ENCODE results near the gene BHMT. TPM values are rescaled to one million over a fixed set of nuclear protein-coding genes. Genes with fewer than 3 reads are reported as not detected.

BHMT gene
- 1 to 10 TPM in 3 of 4 donors, under 1 TPM in 1; 0.83 to 4.8 (median 3.9) TPM for total RNA-seq

GRCh38 chr5:79111387-79111959 lies at the start of gene BHMT:
Gene BHMT, plus strand, starts transcription at chr5:79111809. Its CDS starts 77 bp downstream, at chr5:79111886.
- 58% methylated on average over 18 of the region's 32 CpGs for WGBS

GRCh38 chr5:79062436-79062835 lies 49.2 kb upstream of the BHMT start:
- Histone ChIP-seq H3K36me3 (peaks cover 0 to 5% (median 0%) of the 10 kb centered on the region in 4 donors), H3K27me3 (no peaks in the 10 kb centered on the region), H3K4me1 (no peaks in the 10 kb centered on the region), H3K9me3 (no peaks in the 10 kb centered on the region), H3K4me3 (no peak overlapping the region), H3K27ac (replicated peaks in 1 of 4) (no peak overlapping the region)
- WGBS, result 88% methylated on average over 3 of the region's 3 CpGs
- DNase-seq (ENCODE audit: extremely low spot score), result no peak
- TF ChIP-seq POLR2AphosphoS5 (IDR thresholded peaks at IDR 0.05) (no peak), EP300 (IDR thresholded peaks at IDR 0.05) (no peak), POLR2A (IDR thresholded peaks at IDR 0.05; ENCODE audit: low read depth) (no peak), CTCF (IDR thresholded peaks at IDR 0.05) (no peak)
- intact Hi-C loops (cut with DNase I), result no loop called here

More at GRCh38 chr5:79111387-79111959, at the start of gene BHMT:
- Histone ChIP-seq H3K9me3 (no peaks in the 10 kb centered on the region), H3K4me1 (peaks cover 0 to 29% (median 23%) of the 10 kb centered on the region in 4 donors), H3K27me3 (peaks cover 0 to 24% (median 13%) of the 10 kb centered on the region in 4 donors), H3K4me3 (peak within 1 kb of the TSS in 3 of 4 donors; percentile 11 to 26 (median 14)), H3K36me3 (no peaks in the 10 kb centered on the region), H3K27ac (replicated peaks in 1 of 4) (no peak within 1 kb of the TSS)
- no peak for TF ChIP-seq POLR2A (IDR thresholded peaks at IDR 0.05; ENCODE audit: low read depth)
- TF ChIP-seq POLR2AphosphoS5 (IDR thresholded peaks at IDR 0.05), result no peak
- no peak for TF ChIP-seq EP300 (IDR thresholded peaks at IDR 0.05)
- intact Hi-C loops (cut with DNase I), result no loop called here
- no peak for DNase-seq (ENCODE audit: extremely low spot score)

- H3K4me1 ChIP-seq, result peaks cover 0 to 33% (median 17%) of the 10 kb centered on the region in 4 donors
- H3K4me3 ChIP-seq, result peak within 1 kb of the TSS; percentile 56 to 68 (median 61)
- peak within 1 kb of the TSS; percentile 73 to 84 (median 78) for H3K27ac ChIP-seq (replicated peaks in 1 of 4)
- H3K36me3 ChIP-seq, result no peaks in the 10 kb centered on the region
- DNase-seq (ENCODE audit: extremely low spot score), result peak; percentile 50
- TF ChIP-seq POLR2AphosphoS5 (IDR thresholded peaks at IDR 0.05) (peak in 1 of 2 donors; percentile 7), CTCF (IDR thresholded peaks at IDR 0.05) (no peak)
- intact Hi-C loops (cut with DNase I), result no loop called here
- 43% methylated on average over 40 of the region's 79 CpGs for WGBS
- peaks cover 0 to 11% (median 0%) of the 10 kb centered on the region in 4 donors for H3K27me3 ChIP-seq
- peaks cover 0 to 10% (median 6%) of the 10 kb centered on the region in 4 donors for H3K9me3 ChIP-seq
Observed at GRCh38 chr5:79069488-79070349, 41.9 kb upstream of the BHMT start, which contains the start of the genes BHMT2 and DMGDH. Gene BHMT2, plus strand, starts transcription at chr5:79069767. Its CDS starts 16 bp downstream, at chr5:79069783. Gene DMGDH, minus strand, starts transcription at chr5:79069674. Its CDS starts 54 bp downstream, at chr5:79069620.

- Histone ChIP-seq H3K4me3 (peak overlapping the region; percentile 56 to 68 (median 61)), H3K4me1 (peaks cover 0 to 38% (median 18%) of the 10 kb centered on the region in 4 donors), H3K27me3 (peaks cover 0 to 11% (median 0%) of the 10 kb centered on the region in 4 donors), H3K36me3 (no peaks in the 10 kb centered on the region), H3K27ac (replicated peaks in 1 of 4) (peak overlapping the region; percentile 73 to 84 (median 78)), H3K9me3 (peaks cover 0 to 10% (median 6%) of the 10 kb centered on the region in 4 donors)
- no peak for DNase-seq (ENCODE audit: extremely low spot score)
- no peak for TF ChIP-seq POLR2A (IDR thresholded peaks at IDR 0.05; ENCODE audit: low read depth)
- TF ChIP-seq POLR2AphosphoS5 (IDR thresholded peaks at IDR 0.05), result no peak
- no peak for TF ChIP-seq CTCF (IDR thresholded peaks at IDR 0.05)
- intact Hi-C loops (cut with DNase I), result no loop called here
- 27% methylated on average over 9 of the region's 9 CpGs for WGBS
Observed at GRCh38 chr5:79070350-79070667, 41.3 kb upstream of the BHMT start.

- Histone ChIP-seq H3K27ac (replicated peaks in 1 of 4) (peak overlapping the region; percentile 61 to 75 (median 64)), H3K27me3 (peaks cover 0 to 7% (median 0%) of the 10 kb centered on the region in 4 donors), H3K9me3 (peaks cover 0 to 10% (median 6%) of the 10 kb centered on the region in 4 donors), H3K36me3 (no peaks in the 10 kb centered on the region), H3K4me1 (peaks cover 6 to 63% (median 44%) of the 10 kb centered on the region in 4 donors), H3K4me3 (no peak overlapping the region)
- intact Hi-C loops (cut with DNase I), result no loop called here
- no peak for DNase-seq (ENCODE audit: extremely low spot score)
- TF ChIP-seq POLR2AphosphoS5 (IDR thresholded peaks at IDR 0.05), result peak in 1 of 2 donors; percentile 36
- no peak for TF ChIP-seq POLR2A (IDR thresholded peaks at IDR 0.05; ENCODE audit: low read depth)
- WGBS, result 69% methylated on average over 6 of the region's 6 CpGs
Observed at GRCh38 chr5:79074641-79075040, 37.0 kb upstream of the BHMT start.

All from esophagus muscularis mucosa (tissue), 4 donors.